HT1080 (cell line): ENCODE data around the gene EXOC3L4. TPM values are rescaled to one million over a fixed set of nuclear protein-coding genes. Genes with fewer than 3 reads are reported as not detected.
"Not testable (repeated sequence)": the region's sequence is repeated elsewhere in the genome, so short reads cannot be mapped to it uniquely, and the experiment has no call there.

Source experiments
- DNase-seq: peaks from one replicate; pipeline ENCODE4 v3.0.0-alpha.2; 2015; ENCODE audit warnings: low read depth
- total RNA-seq: library from RNA; depleted of rRNA; stranded (reverse); fragments of >200 nt; shearing (Covaris generic); gene quantifications from 2 replicates; pipeline ENCODE4 v1.2.3, GENCODE V29; 2014; rRNA removed

EXOC3L4 gene
- total RNA-seq, 1 experiment from 2014 or later: not detected

DNA sequence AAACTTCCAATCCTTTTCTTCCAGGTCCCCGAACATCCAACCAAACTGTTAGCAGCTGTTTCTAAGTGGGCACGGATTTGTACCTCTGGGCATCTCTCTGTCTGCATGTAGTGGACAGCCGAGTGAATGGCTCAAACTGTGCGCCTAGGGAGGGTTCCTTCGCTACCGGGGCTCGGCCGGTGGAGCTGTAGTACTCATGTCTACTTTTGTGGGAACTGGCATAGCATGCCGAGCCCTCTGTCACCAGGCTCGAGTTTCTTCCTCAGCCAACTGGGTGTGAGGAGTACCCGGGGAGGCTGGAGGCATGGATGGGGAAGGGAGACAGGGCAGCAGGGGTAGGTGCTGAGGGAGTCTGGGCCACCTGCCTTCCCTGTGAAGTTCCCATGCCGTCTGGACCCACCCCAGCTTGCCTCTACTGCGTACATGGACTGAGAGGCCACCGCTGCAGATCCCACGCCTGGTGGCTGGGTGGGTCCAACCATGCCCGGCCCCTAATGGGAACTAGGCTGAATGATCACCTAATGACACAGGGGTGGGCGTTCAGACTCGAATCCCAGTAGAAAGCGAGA lies 51.7 kb downstream of the EXOC3L4 start:
- DNase-seq: no peak

DNA sequence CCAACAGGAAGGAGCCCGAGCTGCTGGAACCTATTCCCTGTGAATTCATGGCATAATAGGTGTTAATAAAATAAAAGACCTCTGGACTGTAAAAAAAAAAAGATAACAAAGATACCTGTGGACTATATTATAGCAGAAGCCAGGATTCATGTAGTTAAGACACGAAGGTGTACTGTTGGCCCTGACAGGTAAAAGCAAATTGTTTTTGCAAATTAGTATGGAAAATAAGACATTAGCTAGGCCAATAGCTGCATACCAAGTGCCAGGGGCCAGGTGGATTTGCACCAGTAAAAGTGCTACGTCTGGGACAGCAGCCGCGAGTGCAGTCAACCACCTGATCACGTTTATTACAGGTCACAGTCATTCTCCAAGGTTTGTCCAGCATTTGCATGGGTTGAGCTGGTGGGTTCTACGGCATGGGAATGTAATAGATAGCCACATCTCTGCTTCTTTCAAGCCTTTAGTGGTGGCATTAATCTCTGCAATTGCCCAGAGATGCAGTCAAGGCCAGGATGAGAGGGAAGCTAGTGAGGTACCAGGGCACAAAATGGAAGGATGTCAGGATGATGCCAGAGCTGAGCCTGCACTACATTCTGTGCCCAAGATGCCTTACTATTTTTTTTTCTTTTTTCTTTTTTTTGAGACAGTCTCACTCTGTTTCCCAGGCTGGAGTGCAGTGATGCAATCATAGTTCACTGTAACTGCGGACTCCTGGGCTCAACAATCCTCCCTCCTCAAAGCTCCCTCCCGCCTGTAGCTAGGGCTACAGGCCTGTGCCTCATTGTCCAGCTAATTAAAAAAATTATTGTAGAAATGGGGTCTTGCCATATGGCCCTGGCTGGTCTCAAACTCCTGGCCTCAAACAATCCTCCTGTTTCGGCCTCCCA lies 55.1 kb downstream of the EXOC3L4 start:
- DNase-seq: no peak

DNA sequence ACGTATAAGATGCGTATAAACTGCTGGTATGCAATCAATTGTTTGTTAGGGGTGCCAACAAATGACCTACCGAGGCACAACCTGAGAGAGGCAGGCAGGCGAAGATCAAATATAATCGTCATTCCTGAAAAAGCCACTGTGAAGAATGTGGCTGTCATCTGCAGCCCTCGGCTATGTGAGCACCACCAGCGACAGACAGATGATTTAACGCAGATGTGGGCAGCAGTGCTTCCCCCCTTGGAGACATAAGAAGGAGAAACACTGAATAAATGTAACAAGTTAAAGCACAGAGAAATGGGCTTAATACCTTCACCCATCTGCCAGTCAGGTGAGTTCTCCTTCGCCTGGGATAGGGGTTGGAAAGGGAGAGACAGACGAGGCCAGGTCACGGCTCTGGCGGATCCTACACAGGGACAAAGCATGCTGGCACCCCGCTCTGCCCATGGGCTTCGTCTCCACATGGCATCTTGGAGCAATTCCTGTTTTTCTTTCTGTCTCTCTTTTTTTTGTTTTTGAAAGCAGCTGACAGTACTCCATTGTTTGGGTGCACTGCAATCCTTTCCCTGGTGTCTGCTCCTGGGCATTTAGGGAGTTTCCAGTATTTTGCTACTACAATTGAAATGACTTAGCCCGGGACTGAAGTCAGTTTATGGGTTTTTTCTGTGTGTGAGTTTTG lies 56.9 kb downstream of the EXOC3L4 start:
- no peak for DNase-seq

DNA sequence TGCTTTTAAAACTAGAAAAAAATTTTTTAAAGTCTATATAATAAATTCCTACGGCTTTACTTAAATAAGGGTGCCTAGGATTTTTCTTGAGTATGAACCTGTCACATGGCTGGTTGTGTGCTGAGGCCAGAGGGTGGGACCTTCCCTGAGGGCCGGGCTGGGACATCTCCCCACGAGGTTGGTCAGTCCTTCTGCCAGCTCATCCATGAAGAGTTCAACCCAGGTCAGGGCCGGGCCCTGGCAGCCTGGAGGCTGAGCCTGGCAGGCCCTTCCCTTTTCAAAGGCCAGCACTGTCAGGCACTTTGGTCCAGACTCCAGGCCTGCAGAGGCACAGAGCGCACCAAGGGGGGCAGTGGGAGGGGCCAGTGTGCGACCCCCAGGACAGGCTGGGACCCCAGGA lies 60.5 kb downstream of the EXOC3L4 start:
- peak; percentile 55 for DNase-seq

DNA sequence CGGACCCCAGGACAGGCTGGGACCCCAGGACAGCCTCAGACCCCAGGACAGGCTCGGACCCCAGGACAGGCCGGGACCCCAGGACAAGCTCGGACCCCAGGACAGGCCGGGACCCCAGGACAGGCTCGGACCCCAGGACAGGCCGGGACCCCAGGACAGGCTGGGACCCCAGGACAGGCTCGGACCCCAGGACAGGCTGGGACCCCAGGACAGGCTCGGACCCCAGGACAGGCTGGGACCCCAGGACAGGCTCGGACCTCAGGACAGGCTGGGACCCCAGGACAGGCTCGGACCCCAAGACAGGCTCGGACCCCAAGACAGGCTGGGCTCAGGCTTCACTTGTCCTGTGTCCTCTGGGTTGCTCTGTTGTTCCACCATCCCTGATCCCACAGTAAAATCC lies 60.9 kb downstream of the EXOC3L4 start:
- not testable (repeated sequence) for DNase-seq

DNA sequence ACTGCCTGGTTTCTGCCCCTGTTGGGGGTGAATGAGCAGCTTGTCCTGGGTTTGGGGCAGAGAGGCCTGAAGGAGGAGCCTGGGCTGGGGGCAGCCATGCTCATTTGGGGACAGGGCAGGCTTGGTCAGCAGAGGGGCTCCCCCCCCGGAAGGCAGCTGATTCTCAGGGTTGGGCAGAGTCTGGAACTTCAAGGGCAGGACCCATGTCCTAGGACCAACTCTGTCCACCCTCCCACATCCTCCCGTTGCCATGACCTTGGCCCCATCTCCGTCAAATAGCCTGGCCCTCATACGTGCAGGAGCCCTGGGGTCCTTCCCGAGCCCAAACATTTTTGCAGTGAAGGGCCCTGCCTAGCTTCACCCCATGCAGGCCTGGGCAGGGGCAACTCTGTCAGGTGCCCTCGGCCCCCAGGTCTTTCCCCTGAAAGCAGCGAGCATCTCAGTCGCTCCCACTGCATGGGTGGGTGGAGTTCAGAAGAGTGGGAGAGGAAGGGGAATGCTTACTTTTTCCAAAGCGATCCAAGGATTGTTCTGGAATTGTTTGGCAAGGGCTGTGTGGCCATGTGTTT lies 61.4 kb downstream of the EXOC3L4 start:
- DNase-seq: no peak

DNA sequence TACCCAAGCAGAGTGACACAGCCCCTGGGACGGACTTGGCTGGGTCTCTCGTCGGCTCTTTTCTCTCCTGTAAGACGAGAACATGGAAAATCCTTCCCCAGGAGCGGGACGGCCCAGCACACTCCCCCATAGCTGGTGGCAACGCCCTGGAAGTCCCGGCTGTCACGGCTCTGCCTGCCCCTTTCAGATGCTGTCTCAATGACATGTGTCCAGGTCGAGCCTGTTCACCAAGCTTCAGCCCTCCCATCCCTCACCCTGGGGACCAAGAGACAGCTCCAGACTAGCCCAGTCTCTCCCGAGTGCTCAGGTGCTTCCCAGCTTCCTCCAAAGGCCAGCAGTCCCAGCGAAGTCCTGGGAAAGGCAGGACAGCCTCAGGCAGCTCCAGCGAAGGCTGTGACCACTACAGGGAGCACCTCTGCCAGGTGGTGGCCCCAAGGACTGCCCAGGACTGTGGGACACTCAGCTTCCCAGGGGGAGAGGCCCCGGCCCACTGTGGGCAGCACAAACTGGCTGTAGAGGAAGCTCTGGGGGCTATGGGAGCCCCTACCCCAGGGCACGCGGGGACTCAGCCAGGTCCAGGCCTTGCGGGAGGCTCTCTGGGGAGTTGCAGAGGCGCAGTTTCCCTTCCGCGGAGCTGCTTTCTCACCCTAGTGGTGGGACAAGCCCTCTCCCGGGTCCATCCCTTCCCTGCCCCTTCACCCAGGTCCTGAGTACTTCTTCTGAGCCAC lies 62.3 kb downstream of the EXOC3L4 start:
- DNase-seq: no peak

DNA sequence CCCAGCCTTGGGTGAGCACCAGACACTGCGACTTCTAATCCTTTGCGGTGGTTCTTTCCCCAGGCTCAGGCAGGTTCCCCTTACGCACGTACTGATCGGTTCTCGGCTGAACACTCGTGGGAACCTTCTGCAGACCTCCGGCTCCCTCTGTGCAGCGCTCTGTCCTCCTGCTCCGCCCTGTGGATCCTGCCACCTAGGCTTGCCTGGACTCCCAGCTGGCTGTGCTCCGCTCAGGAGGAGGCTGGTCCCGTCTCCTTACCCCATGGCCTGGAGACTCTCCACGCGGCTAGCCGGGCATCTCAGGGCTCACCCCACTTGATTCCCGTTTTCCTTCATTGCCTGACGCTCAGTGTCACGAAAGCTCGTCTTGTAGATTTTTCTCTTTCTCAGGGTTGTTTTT lies 63.4 kb downstream of the EXOC3L4 start:
- no peak for DNase-seq

DNA sequence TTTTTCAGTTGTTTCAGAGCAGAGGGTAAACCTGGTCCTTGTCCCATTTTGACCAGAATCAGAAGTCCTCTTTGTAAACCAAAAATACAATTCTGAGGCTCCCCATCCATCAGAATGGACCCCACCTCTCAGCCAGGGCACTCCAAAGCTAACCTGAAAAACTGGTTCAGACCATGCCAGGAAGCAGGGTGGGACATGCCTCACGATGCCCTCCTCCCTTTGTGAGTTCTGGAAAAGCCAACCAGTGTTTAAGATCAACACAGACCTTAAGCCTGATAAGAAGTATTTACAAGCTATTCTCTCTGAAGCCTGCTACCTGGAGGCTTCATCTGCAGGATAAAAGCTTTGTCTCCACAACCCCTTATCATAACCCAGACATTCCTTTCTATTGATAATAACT lies 64.2 kb downstream of the EXOC3L4 start:
- no peak for DNase-seq

Other genes with a start within 250 kb of the EXOC3L4 start
- not detected in 2 replicates for gene AMN, start 172.1 kb upstream of the EXOC3L4 start, total RNA-seq
- gene CDC42BPB, start 37.2 kb upstream of the EXOC3L4 start, total RNA-seq: 42.1 and 54.3 TPM in 2 replicates
- gene LBHD2, start 10.5 kb upstream of the EXOC3L4 start, total RNA-seq: not detected in 2 replicates
- gene TNFAIP2, start 28.7 kb downstream of the EXOC3L4 start, total RNA-seq: 17.6 and 26.1 TPM in 2 replicates
- gene EIF5, start 239.5 kb downstream of the EXOC3L4 start, total RNA-seq: 207 and 288 TPM in 2 replicates